Measurements from ENCODE around the gene GNAT2. TPM values are rescaled to one million over a fixed set of nuclear protein-coding genes. Genes with fewer than 3 reads are reported as not detected.

GNAT2 gene
- total RNA-seq, 2 experiments from 2014 or later = not detected

GRCh38 chr1:109610609-109611307 is 8.7 kb downstream of the GNAT2 start:
- CTCF ChIA-PET = no interaction called here
- H3K9me3 ChIP-seq (ENCODE audit: control insufficient read depth in 1 of 2, insufficient read depth in 1 of 2, low read length in 2 of 2) = no peaks in the 10 kb centered on the region
- POLR2A ChIA-PET = no interaction called here
- Mint-ChIP-seq H3K9me3 (no peaks in the 10 kb centered on the region), H3K4me1 (ENCODE audit: low read depth) (peaks cover 3% of the 10 kb centered on the region), H3K27me3 (no peaks in the 10 kb centered on the region), H3K27ac (no peak overlapping the region), H3K36me3 (ENCODE audit: low read depth) (no peaks in the 10 kb centered on the region), H3K4me3 (no peak overlapping the region)
- no peak for TF ChIP-seq CTCF (IDR thresholded peaks at IDR 0.05)
- peaks cover 3% of the 10 kb centered on the region for H3K4me1 ChIP-seq (ENCODE audit: insufficient read depth, low read length)
- ATAC-seq (ENCODE audit: poor library complexity) (no peak), DNase-seq (no peak)
- intact Hi-C loops (cut with DNase I, micrococcal nuclease) = loop anchor here in 1 of 2 experiments (5.0 kb wide), 2 partner anchors 33 to 52 kb away; no protein-coding TSS in a partner anchor
- no peak overlapping the region for H3K4me3 ChIP-seq (ENCODE audit: low read length)
- H3K27ac ChIP-seq (ENCODE audit: low read depth in 1 of 2, low read length in 2 of 2) = no peak overlapping the region
- H3K36me3 ChIP-seq (ENCODE audit: insufficient read depth, low read length) = no peaks in the 10 kb centered on the region
- no peaks in the 10 kb centered on the region for H3K27me3 ChIP-seq (ENCODE audit: control insufficient read depth in 1 of 2, insufficient read depth in 2 of 2, low read length in 2 of 2)

GRCh38 chr1:109609881-109610280 is 9.5 kb downstream of the GNAT2 start:
- no peaks in the 10 kb centered on the region for H3K4me1 ChIP-seq (ENCODE audit: insufficient read depth, low read length)
- H3K4me3 ChIP-seq (ENCODE audit: low read length) = no peak overlapping the region
- Mint-ChIP-seq H3K4me3 (no peak overlapping the region), H3K9me3 (no peaks in the 10 kb centered on the region), H3K27me3 (no peaks in the 10 kb centered on the region), H3K27ac (no peak overlapping the region), H3K4me1 (ENCODE audit: low read depth) (peaks cover 5% of the 10 kb centered on the region), H3K36me3 (ENCODE audit: low read depth) (no peaks in the 10 kb centered on the region)
- H3K36me3 ChIP-seq (ENCODE audit: insufficient read depth, low read length) = no peaks in the 10 kb centered on the region
- ATAC-seq (ENCODE audit: poor library complexity) = no peak
- no peak for TF ChIP-seq CTCF (IDR thresholded peaks at IDR 0.05)
- no peaks in the 10 kb centered on the region for H3K9me3 ChIP-seq (ENCODE audit: control insufficient read depth in 1 of 2, insufficient read depth in 1 of 2, low read length in 2 of 2)
- H3K27me3 ChIP-seq (ENCODE audit: control insufficient read depth in 1 of 2, insufficient read depth in 2 of 2, low read length in 2 of 2) = no peaks in the 10 kb centered on the region
- CTCF ChIA-PET = no interaction called here
- intact Hi-C loops (cut with DNase I, micrococcal nuclease) = loop anchor here in 1 of 2 experiments (5.0 kb wide), 2 partner anchors 33 to 52 kb away; no protein-coding TSS in a partner anchor
- H3K27ac ChIP-seq (ENCODE audit: low read depth in 1 of 2, low read length in 2 of 2) = no peak overlapping the region
- DNase-seq = no peak
- POLR2A ChIA-PET = interaction anchor here (1.3 to 1.4 kb wide), 2 partner anchors 9 to 61 kb away, joined by 3 to 4 read pairs; partner anchors contain the start of gene GNAI3

- intact Hi-C loops (cut with DNase I, micrococcal nuclease) = no loop called here
- Histone ChIP-seq H3K4me3 (ENCODE audit: low read length) (no peak overlapping the region), H3K4me1 (ENCODE audit: insufficient read depth, low read length) (peaks cover 2% of the 10 kb centered on the region), H3K27ac (ENCODE audit: low read depth in 1 of 2, low read length in 2 of 2) (no peak overlapping the region), H3K9me3 (ENCODE audit: control insufficient read depth in 1 of 2, insufficient read depth in 1 of 2, low read length in 2 of 2) (no peaks in the 10 kb centered on the region), H3K36me3 (ENCODE audit: insufficient read depth, low read length) (no peaks in the 10 kb centered on the region), H3K27me3 (ENCODE audit: control insufficient read depth in 1 of 2, insufficient read depth in 2 of 2, low read length in 2 of 2) (no peaks in the 10 kb centered on the region)
- peaks cover 32% of the 10 kb centered on the region for H3K4me1 Mint-ChIP-seq (ENCODE audit: low read depth)
- CTCF ChIA-PET = interaction anchor here (1.0 kb wide), 1 partner anchor 72 kb away, joined by 3 read pairs; no protein-coding TSS in a partner anchor
- no peak for TF ChIP-seq CTCF (IDR thresholded peaks at IDR 0.05)
- no peak for DNase-seq
- no peaks in the 10 kb centered on the region for H3K36me3 Mint-ChIP-seq (ENCODE audit: low read depth)
- no peaks in the 10 kb centered on the region for H3K9me3 Mint-ChIP-seq
- POLR2A ChIA-PET = interaction anchor here (1.0 to 1.4 kb wide), 2 partner anchors 57 to 180 kb away, joined by 3 to 8 read pairs; partner anchors contain the start of gene GNAI3
- ATAC-seq (ENCODE audit: poor library complexity) = no peak
- no peak overlapping the region for H3K4me3 Mint-ChIP-seq
- H3K27me3 Mint-ChIP-seq = no peaks in the 10 kb centered on the region
- no peak overlapping the region for H3K27ac Mint-ChIP-seq
These were observed 14.0 kb downstream of the GNAT2 start for GRCh38 chr1:109605381-109605780.
